Sigmoid colon (tissue), 3 donors: ENCODE measurements around the gene NR6A1.

ENCODE experiments used
- CTCF ChIP-seq, 4 experiments: fragments of 450-650 bp in 3 of 4; fragments of 200-600 bp in 1 of 4; IDR thresholded peaks; one replicate each; pipeline ENCODE4 v1.5.1; 2016 to 2019; ENCODE audit warnings: antibody characterized with exemption in 4 of 4, mild to moderate bottlenecking in 3 of 4, moderate library complexity in 2 of 4
- POLR2A ChIP-seq, 2 donors: fragments of 450-650 bp; IDR thresholded peaks; one replicate each; pipeline ENCODE4 v1.6.1; 2016; ENCODE audit warnings: antibody characterized with exemption in 2 of 2, mild to moderate bottlenecking in 2 of 2, moderate library complexity in 2 of 2

- TF ChIP-seq CTCF (IDR thresholded peaks at IDR 0.05), result no peak
- TF ChIP-seq POLR2A (IDR thresholded peaks at IDR 0.05), result no peak
Measured at GRCh38 chr9:124475158-124475867, 295.8 kb downstream of the NR6A1 start.
